ENCODE data around the gene BAMBI. TPM values are rescaled to one million over a fixed set of nuclear protein-coding genes. Genes with fewer than 3 reads are reported as not detected.

BAMBI gene
- total RNA-seq, 5 donors from 2014 or later (not counting 1 experiment from before 2014, with no cell fraction given) = 0.16 to 2.3 (median 0.41) TPM

DNA sequence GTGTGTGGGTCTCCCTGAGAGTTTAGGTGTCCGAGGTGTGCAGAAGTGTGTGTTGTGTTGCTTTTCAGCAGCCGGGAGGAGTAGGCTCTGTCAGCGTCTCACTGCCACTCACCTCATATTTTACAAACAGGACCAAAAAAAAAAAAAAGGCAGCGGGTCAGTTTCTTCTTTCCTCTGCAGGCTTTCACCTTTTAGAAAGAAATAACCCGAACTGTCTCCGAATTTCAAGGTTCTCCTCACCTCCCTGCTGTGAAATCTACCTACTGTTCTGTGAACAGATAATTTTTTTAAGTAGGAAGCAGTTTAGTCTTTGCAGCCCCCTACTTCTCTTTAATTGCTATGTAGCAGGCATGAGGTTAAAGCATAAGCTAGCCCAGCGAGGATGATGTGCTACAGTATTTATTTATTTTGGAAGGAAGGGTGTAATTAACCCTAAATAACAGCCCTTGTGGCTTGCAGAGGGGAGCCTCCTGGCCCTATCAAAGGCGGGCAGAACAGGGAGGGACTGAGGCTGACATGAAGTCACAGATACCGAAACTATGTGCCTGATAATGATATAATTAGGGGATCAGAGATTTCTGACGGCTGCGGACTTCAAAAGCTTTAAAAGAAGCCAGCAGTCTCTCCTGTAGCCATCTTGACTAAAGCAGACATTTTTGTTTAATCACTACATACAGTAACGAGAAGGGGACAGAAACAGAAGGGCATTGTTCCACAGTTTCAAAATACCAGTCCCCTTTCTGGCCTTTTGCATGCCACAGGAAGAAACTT, 1.6 kb downstream of the BAMBI start:
- no peak overlapping the region for H3K27ac ChIP-seq (ENCODE audit: low read length)
- H3K9me3 ChIP-seq = no peaks in the 10 kb centered on the region
- peak overlapping the region in 1 of 2 donors; percentile 57 for H3K4me3 ChIP-seq (ENCODE audit: control insufficient read depth in 1 of 2, extremely low read depth in 1 of 2, low read length in 1 of 2)
- ChIA-PET CTCF (interaction anchor here in 1 of 2 donors (1.5 kb wide), 1 partner anchor 9 kb away, joined by 3 read pairs; no protein-coding TSS in a partner anchor), POLR2A (interaction anchor here (0.6 to 0.7 kb wide), 2 partner anchors 352 to 1520 kb away, joined by 3 to 4 read pairs; no protein-coding TSS in a partner anchor)
- peaks cover 27 to 28% (median 27%) of the 10 kb centered on the region in 3 donors for H3K4me1 Mint-ChIP-seq
- H3K27ac Mint-ChIP-seq = no peak overlapping the region
- H3K36me3 Mint-ChIP-seq = no peaks in the 10 kb centered on the region
- peaks cover 52 to 71% of the 10 kb centered on the region in 2 donors for H3K27me3 Mint-ChIP-seq
- H3K9me3 Mint-ChIP-seq = no peaks in the 10 kb centered on the region
- ATAC-seq (replicated peaks in 1 of 4) (no peak), DNase-seq (peak in 1 of 35 experiments; percentile 22)
- H3K4me3 Mint-ChIP-seq = peak overlapping the region; percentile 77 to 83 (median 78)
- no CpG with 5 or more reads among the region's 12 CpGs for WGBS (ENCODE audit: insufficient coverage)
- peaks cover 19 to 47% of the 10 kb centered on the region in 2 experiments for H3K27me3 ChIP-seq (replicated peaks in 1 of 2; ENCODE audit: control insufficient read depth in 2 of 2, extremely low read depth in 1 of 2, insufficient read depth in 2 of 2, low read length in 1 of 2)
- peaks cover 19 to 29% of the 10 kb centered on the region in 2 experiments for H3K4me1 ChIP-seq (ENCODE audit: control insufficient read depth in 1 of 2, extremely low read depth in 1 of 2, insufficient read depth in 2 of 2, low read length in 2 of 2)
- no peaks in the 10 kb centered on the region for H3K36me3 ChIP-seq (ENCODE audit: control insufficient read depth in 2 of 2, extremely low read depth in 1 of 2, insufficient read depth in 1 of 2, low read length in 1 of 2)

GRCh38 chr10:28679581-28680357, 2.4 kb downstream of the BAMBI start:
- Mint-ChIP-seq H3K27ac (peak overlapping the region in 1 of 2 donors; percentile 15), H3K4me1 (peaks cover 27 to 28% (median 27%) of the 10 kb centered on the region in 3 donors), H3K27me3 (peaks cover 47 to 67% of the 10 kb centered on the region in 2 donors), H3K36me3 (no peaks in the 10 kb centered on the region), H3K4me3 (peak overlapping the region in 1 of 3 donors; percentile 77), H3K9me3 (no peaks in the 10 kb centered on the region)
- ChIA-PET CTCF (interaction anchor here (1.3 to 1.5 kb wide), 2 partner anchors 8 to 16 kb away, joined by 3 to 4 read pairs; no protein-coding TSS in a partner anchor), POLR2A (interaction anchor here in 1 of 2 donors (0.6 kb wide), 1 partner anchor 353 kb away, joined by 3 read pairs; no protein-coding TSS in a partner anchor)
- H3K36me3 ChIP-seq (ENCODE audit: control insufficient read depth in 2 of 2, extremely low read depth in 1 of 2, insufficient read depth in 1 of 2, low read length in 1 of 2) = no peaks in the 10 kb centered on the region
- no peak overlapping the region for H3K27ac ChIP-seq (ENCODE audit: low read length)
- peak in 1 of 35 experiments; percentile 18 for DNase-seq
- H3K4me3 ChIP-seq (ENCODE audit: control insufficient read depth in 1 of 2, extremely low read depth in 1 of 2, low read length in 1 of 2) = no peak overlapping the region
- peaks cover 19 to 29% of the 10 kb centered on the region in 2 experiments for H3K4me1 ChIP-seq (ENCODE audit: control insufficient read depth in 1 of 2, extremely low read depth in 1 of 2, insufficient read depth in 2 of 2, low read length in 2 of 2)
- H3K9me3 ChIP-seq = no peaks in the 10 kb centered on the region
- peaks cover 19 to 46% of the 10 kb centered on the region in 2 experiments for H3K27me3 ChIP-seq (replicated peaks in 1 of 2; ENCODE audit: control insufficient read depth in 2 of 2, extremely low read depth in 1 of 2, insufficient read depth in 2 of 2, low read length in 1 of 2)
- WGBS (ENCODE audit: insufficient coverage) = 22% methylated on average over 11 of the region's 15 CpGs
- ATAC-seq (replicated peaks in 1 of 4) = no peak

GRCh38 chr10:28680358-28680752, 3.0 kb downstream of the BAMBI start:
- ATAC-seq (replicated peaks in 1 of 4) (no peak), DNase-seq (no peak)
- H3K4me3 Mint-ChIP-seq = peak overlapping the region in 1 of 3 donors; percentile 77
- ChIA-PET POLR2A (no interaction called here), CTCF (interaction anchor here in 1 of 2 donors (1.3 kb wide), 1 partner anchor 16 kb away, joined by 4 read pairs; no protein-coding TSS in a partner anchor)
- H3K27ac ChIP-seq (ENCODE audit: low read length) = no peak overlapping the region
- H3K9me3 ChIP-seq = no peaks in the 10 kb centered on the region
- H3K27me3 ChIP-seq (replicated peaks in 1 of 2; ENCODE audit: control insufficient read depth in 2 of 2, extremely low read depth in 1 of 2, insufficient read depth in 2 of 2, low read length in 1 of 2) = peaks cover 14 to 42% of the 10 kb centered on the region in 2 experiments
- H3K36me3 Mint-ChIP-seq = no peaks in the 10 kb centered on the region
- no peaks in the 10 kb centered on the region for H3K9me3 Mint-ChIP-seq
- no peak overlapping the region for H3K27ac Mint-ChIP-seq
- H3K4me3 ChIP-seq (ENCODE audit: control insufficient read depth in 1 of 2, extremely low read depth in 1 of 2, low read length in 1 of 2) = no peak overlapping the region
- H3K36me3 ChIP-seq (ENCODE audit: control insufficient read depth in 2 of 2, extremely low read depth in 1 of 2, insufficient read depth in 1 of 2, low read length in 1 of 2) = no peaks in the 10 kb centered on the region
- no CpG with 5 or more reads among the region's 1 CpG for WGBS (ENCODE audit: insufficient coverage)
- H3K4me1 ChIP-seq (ENCODE audit: control insufficient read depth in 1 of 2, extremely low read depth in 1 of 2, insufficient read depth in 2 of 2, low read length in 2 of 2) = peaks cover 19 to 29% of the 10 kb centered on the region in 2 experiments
- H3K4me1 Mint-ChIP-seq = peaks cover 27 to 28% (median 27%) of the 10 kb centered on the region in 3 donors
- peaks cover 49 to 66% of the 10 kb centered on the region in 2 donors for H3K27me3 Mint-ChIP-seq

GRCh38 chr10:28681291-28681763, 4.0 kb downstream of the BAMBI start:
- no peaks in the 10 kb centered on the region for H3K36me3 ChIP-seq (ENCODE audit: control insufficient read depth in 2 of 2, extremely low read depth in 1 of 2, insufficient read depth in 1 of 2, low read length in 1 of 2)
- no peak for ATAC-seq (replicated peaks in 1 of 4)
- no peak overlapping the region for H3K27ac Mint-ChIP-seq
- H3K27ac ChIP-seq (ENCODE audit: low read length) = no peak overlapping the region
- 82% methylated on average over 3 of the region's 6 CpGs for WGBS (ENCODE audit: insufficient coverage)
- H3K9me3 Mint-ChIP-seq = no peaks in the 10 kb centered on the region
- ChIA-PET POLR2A (no interaction called here), CTCF (no interaction called here)
- DNase-seq = no peak
- peaks cover 18 to 28% of the 10 kb centered on the region in 2 experiments for H3K4me1 ChIP-seq (ENCODE audit: control insufficient read depth in 1 of 2, extremely low read depth in 1 of 2, insufficient read depth in 2 of 2, low read length in 2 of 2)
- H3K27me3 Mint-ChIP-seq = peaks cover 47 to 64% of the 10 kb centered on the region in 2 donors
- no peaks in the 10 kb centered on the region for H3K36me3 Mint-ChIP-seq
- H3K4me1 Mint-ChIP-seq = peaks cover 24 to 26% (median 25%) of the 10 kb centered on the region in 3 donors
- H3K9me3 ChIP-seq = no peaks in the 10 kb centered on the region
- no peak overlapping the region for H3K4me3 ChIP-seq (ENCODE audit: control insufficient read depth in 1 of 2, extremely low read depth in 1 of 2, low read length in 1 of 2)
- peaks cover 13 to 37% of the 10 kb centered on the region in 2 experiments for H3K27me3 ChIP-seq (replicated peaks in 1 of 2; ENCODE audit: control insufficient read depth in 2 of 2, extremely low read depth in 1 of 2, insufficient read depth in 2 of 2, low read length in 1 of 2)
- H3K4me3 Mint-ChIP-seq = no peak overlapping the region

DNA sequence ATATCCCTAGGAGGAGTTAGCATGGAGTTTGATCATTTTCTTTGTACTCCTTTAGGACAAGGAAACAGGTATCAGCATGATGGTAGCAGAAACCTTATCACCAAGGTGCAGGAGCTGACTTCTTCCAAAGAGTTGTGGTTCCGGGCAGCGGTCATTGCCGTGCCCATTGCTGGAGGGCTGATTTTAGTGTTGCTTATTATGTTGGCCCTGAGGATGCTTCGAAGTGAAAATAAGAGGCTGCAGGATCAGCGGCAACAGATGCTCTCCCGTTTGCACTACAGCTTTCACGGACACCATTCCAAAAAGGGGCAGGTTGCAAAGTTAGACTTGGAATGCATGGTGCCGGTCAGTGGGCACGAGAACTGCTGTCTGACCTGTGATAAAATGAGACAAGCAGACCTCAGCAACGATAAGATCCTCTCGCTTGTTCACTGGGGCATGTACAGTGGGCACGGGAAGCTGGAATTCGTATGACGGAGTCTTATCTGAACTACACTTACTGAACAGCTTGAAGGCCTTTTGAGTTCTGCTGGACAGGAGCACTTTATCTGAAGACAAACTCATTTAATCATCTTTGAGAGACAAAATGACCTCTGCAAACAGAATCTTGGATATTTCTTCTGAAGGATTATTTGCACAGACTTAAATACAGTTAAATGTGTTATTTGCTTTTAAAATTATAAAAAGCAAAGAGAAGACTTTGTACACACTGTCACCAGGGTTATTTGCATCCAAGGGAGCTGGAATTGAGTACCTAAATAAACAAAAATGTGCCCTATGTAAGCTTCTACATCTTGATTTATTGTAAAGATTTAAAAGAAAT, 4.8 kb downstream of the BAMBI start:
- H3K4me1 ChIP-seq (ENCODE audit: control insufficient read depth in 1 of 2, extremely low read depth in 1 of 2, insufficient read depth in 2 of 2, low read length in 2 of 2) = peaks cover 16 to 21% of the 10 kb centered on the region in 2 experiments
- 78% methylated on average over 12 of the region's 14 CpGs for WGBS (ENCODE audit: insufficient coverage)
- CTCF ChIA-PET = interaction anchor here in 1 of 2 donors (0.6 kb wide), 1 partner anchor 15 kb away, joined by 3 read pairs; no protein-coding TSS in a partner anchor
- no peak overlapping the region for H3K4me3 ChIP-seq (ENCODE audit: control insufficient read depth in 1 of 2, extremely low read depth in 1 of 2, low read length in 1 of 2)
- Mint-ChIP-seq H3K36me3 (no peaks in the 10 kb centered on the region), H3K27ac (no peak overlapping the region), H3K4me1 (peaks cover 20 to 21% (median 21%) of the 10 kb centered on the region in 3 donors), H3K27me3 (peaks cover 53 to 63% of the 10 kb centered on the region in 2 donors), H3K4me3 (no peak overlapping the region), H3K9me3 (no peaks in the 10 kb centered on the region)
- H3K27ac ChIP-seq (ENCODE audit: low read length) = no peak overlapping the region
- ATAC-seq (replicated peaks in 1 of 4) = no peak
- POLR2A ChIA-PET = no interaction called here
- no peaks in the 10 kb centered on the region for H3K36me3 ChIP-seq (ENCODE audit: control insufficient read depth in 2 of 2, extremely low read depth in 1 of 2, insufficient read depth in 1 of 2, low read length in 1 of 2)
- DNase-seq = no peak
- H3K27me3 ChIP-seq (replicated peaks in 1 of 2; ENCODE audit: control insufficient read depth in 2 of 2, extremely low read depth in 1 of 2, insufficient read depth in 2 of 2, low read length in 1 of 2) = peaks cover 13 to 30% of the 10 kb centered on the region in 2 experiments
- H3K9me3 ChIP-seq = no peaks in the 10 kb centered on the region
